GM19240 (cell line): ENCODE results near the gene ZDHHC8.
A peak's percentile ranks its signal among the peaks of the same experiment; 100 is the strongest.

Source experiments
- DNase-seq: peaks from one replicate; pipeline ENCODE4 v3.0.0; 2011; ENCODE audit warnings: low spot score; ENCODE audit not compliant: insufficient read length

The ZDHHC8 gene

DNA sequence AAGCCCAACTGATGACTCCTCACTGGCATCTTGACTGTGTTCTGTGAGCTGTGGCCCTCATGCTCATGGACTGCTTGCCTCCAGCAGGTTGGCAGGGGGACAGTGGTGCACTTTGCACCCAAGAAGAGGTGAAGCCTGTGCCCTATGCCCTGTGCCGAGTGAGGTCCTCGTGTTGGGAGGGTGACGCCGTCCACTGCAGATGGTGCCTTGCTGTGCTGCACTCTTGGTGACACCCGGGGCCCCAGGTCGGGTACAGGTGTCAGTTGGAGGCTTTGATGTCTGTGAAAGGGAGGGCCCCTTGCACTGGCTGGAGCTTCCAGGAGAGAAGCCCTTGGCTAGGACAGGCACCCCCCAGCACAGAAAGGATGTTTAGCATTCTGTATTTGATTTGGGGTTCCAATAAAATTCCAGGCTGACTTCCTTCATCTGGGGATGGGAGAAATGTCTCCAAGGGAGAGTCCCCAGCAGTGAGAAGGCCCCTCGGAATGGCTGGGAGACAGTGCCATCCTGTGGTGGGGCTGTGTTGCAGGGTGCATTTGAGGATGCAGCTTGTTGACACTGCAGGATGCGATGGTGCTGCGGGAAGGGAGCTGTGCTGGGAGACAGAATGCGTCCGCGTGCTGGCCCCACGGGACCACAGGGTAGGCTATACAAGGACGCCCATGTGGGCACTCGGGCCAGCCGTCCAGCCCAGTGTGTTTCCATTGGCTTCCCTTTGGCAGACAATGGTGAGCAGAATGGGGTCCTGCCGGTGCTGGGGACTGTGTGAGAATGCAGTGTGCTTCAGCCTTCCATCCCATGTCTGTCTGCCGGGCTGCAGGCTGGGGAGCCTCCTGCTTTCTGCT is 2.5 kb upstream of the ZDHHC8 start:
- no peak for DNase-seq

GRCh38 chr22:20129747-20130014 is 1.9 kb upstream of the ZDHHC8 start:
- no peak for DNase-seq

GRCh38 chr22:20130319-20130718 is 1.3 kb upstream of the ZDHHC8 start:
- DNase-seq, result no peak

DNA sequence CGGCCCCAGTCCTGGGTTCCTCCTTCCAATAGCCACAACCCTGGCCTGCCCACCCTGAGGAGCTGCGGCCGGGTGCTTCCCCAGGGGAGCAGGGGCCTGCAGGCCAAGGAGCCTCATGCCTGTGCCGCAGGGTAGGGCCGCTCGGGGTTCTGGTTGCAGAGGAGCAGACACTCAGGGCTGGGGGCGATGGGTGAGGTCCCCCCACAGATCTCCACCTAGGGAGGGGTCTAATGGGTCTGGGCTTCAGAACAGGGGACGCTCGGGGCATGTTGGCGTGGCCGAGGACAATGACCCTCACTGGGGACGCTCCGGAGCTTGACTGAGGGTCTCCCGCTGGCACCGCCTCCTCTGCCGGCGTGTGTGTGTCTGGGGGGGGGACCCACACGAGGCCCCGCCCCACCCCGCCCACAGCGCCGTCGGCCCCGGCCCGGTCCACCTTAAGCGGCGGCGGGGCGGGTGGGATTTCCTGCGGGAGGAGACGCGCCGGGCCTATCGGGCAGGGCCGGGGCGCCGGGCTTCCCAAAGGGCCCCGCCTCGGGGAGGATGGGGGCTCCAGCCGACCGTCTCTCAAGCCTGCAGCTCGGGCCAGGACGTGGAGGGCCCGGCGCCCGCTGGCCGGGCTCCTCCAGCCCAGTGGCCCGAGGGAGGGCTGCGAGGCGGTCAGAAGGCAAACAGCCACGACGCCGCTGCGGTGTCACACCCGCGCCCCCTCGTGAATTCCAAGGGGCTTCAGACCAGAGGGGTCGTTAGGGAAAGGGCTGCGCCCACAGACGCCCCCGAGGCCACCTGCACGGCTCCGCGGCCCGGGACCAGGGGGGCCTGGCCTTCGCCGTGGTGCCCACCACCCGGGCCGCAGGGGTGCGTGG is 640 bp upstream of the ZDHHC8 start:
- DNase-seq, result peak; percentile 86

DNA sequence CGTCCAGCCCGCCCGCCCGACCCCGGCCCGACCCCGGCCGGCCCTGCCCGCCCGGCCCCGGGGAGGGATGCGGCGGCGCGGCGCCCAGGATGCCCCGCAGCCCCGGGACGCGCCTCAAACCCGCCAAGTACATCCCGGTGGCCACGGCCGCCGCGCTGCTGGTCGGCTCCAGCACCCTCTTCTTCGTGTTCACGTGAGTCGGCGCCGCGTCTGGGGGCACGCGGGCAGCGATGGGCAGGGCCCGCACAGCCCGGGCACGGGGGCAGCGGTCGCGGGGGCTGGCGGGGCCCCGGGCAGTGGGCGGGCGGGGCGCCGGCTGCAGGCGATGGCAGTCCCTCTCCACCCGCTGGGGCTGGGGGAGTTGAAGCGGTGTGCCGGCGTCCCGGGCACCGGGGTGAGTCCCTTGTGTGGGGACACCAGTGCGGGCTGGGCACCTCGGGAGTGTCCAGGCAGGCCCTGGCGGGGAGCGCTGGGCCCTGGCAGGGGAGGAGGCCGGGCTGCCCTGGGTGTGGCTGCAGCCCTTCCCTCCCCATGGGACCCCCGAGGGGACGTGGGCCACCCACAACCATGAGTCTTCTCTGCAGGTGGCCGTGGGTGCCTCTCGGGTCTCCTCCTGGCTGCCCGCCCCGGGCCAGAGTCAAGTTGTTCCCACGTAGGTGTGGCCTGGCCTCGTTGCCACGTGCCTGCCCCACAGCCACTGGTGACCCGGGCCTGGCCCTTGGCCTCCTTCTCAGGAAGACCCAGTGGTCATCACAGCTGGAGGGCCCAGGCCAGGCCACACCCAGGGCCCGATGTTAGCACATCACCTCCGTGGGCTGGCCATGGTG is 468 bp downstream of the ZDHHC8 start:
- no peak for DNase-seq

- no peak for DNase-seq
These were observed 1.2 kb downstream of the ZDHHC8 start for GRCh38 chr22:20132686-20133246.

DNA sequence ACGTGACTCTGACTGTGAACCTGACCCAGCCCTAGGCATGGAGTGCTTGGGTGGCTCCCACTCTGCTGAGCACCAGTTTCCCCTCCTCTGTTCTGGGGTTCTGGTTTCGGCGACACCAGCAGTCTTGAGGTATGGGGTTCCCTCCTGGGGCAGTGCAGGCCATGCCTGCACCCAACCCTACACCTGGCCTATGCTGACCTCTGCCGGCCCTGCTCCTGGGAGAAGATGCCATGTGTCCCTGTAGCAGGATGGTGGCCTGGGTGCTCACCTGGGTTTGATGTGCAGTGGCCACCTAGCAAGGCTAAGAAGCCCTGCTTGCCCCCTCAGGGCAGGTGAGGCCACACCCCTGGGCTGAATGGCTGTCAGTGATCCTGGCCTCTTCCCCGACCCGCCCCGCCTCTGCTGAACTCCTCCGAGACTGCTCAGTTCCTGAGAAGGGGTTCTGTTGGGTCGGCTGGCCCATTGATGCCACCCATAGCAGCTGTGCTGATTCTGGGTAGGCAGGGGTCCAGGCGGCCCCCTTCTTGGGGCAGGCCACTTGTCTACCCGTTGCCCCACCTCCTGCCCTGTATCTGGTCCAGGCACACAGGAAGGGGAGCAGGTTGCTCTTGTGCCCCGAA is 2.4 kb downstream of the ZDHHC8 start:
- no peak for DNase-seq

DNA sequence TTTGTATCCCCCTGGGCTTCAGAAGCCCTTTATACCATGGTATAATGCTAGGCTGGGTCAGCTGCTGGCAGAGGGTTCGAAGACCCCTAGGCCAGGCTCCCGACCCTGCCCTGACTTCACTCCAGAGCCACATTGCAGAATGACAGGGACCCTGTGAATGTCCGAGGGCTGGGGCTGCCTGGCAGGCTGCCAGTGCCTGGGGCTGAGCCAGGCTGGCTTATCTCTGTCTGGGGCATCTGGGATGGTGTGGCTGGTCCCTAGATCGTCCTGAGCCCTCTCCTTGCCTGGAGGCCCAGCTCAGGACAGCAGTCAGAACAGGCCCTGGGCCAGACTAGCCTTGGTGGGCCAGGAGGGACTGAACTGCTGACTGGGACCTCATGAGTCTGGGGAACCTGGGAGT is 3.7 kb downstream of the ZDHHC8 start:
- no peak for DNase-seq

DNA sequence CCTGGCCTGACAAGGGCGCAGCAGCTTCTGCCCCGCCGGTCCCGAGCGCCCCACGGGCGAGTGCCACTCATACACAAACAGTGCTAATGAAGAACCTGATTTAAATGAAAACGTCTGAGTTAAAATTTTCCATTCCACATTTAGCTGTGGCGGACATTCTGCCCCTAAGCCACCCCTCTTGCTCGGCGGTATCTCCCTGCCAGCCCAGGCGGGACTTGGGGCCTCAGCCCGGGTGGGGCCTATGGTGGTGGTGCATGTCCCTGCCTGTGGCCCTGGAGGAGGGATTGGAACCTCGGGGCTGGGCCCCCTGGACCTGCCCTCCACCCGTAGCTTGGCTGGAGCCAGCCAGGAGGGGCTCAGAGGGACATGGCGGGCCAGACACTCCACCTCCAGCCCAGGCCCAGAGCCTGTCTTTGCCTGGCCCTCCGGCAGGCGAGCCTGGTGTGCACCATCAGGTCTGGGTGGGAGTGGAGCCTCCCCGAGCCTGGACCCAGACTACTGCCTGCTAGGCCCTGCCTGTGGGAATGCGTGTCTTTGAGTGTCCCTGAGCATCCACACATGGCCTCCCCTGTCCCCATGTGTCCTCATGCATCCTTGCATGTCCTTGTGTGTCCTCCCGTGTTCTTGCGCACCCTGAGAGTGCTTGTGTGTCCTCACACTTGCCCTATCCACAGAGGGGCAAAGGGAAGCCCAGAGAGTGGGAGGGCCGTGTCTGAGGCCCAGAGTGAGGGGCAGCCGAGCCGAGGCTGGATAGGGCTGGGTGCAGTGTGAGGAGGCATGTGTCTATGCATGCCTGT is 4.4 kb downstream of the ZDHHC8 start:
- no peak for DNase-seq

GRCh38 chr22:20136603-20136873 is 4.9 kb downstream of the ZDHHC8 start:
- DNase-seq, result no peak

DNA sequence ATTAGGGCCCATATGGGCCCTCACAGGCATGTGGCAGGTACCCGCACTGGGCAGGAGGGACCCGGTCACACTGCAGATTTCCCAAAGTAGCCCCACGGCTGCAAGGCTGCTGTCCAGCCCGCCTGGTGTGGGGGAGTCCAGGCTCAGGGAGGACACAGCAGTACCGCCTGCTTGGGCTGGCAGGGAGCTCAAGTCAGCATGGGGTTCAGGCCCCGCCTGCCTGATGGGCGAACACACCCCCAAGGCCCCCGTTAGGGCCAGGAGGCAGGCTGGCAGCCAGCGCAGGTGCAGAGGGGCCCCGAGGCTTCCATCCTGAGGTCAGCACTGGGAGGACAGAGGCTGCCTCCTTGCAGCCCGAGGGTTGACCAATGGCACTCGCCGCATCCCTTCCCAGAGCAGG is 5.5 kb downstream of the ZDHHC8 start:
- DNase-seq, result no peak

GRCh38 chr22:20137671-20138416 is 6.2 kb downstream of the ZDHHC8 start:
- DNase-seq, result no peak

- DNase-seq, result no peak
These were observed 6.8 kb downstream of the ZDHHC8 start for GRCh38 chr22:20138417-20138738.

- no peak for DNase-seq
These were observed 7.3 kb downstream of the ZDHHC8 start for GRCh38 chr22:20138868-20139267.

DNA sequence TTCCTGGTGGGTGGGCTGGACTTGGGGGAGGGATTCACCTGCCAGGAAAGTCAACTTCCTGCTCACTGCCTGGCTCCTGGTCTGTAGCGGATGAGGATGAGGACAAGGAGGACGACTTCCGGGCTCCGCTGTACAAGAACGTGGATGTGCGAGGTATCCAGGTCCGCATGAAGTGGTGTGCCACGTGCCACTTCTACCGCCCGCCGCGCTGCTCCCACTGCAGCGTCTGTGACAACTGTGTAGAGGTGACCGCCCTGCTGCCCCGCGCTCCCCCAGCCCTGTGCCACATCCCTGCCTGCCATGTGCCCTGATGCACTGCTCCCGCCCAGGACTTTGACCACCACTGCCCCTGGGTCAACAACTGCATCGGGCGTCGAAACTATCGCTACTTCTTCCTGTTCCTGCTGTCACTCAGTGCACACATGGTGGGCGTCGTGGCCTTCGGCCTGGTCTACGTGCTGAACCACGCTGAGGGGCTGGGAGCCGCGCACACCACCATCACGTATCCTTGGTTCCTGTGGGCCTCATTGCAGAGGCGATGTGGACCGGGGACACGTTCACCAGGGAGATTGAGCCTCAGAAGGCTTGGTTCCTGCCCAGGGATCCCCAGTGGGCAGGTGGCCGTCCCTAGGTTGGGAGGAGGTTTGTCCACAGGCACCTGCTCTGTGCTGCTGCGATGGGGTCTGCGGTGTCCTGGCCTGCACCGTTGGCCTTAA is 7.9 kb downstream of the ZDHHC8 start:
- DNase-seq, result no peak

DNA sequence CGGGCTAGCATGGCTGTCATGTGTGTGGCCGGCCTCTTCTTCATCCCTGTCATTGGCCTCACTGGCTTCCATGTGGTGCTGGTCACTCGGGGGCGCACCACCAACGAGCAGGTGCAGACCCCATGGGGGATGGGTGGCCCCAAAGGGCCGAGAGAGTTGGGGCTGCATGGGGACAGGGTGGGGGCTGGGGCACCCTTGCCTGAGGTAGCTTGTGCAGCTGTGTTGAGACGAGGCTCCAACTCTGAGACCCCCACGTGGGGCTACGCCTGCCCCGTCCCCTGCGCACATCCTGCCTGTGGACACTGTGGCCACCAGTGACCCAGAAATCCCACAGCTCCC is 8.5 kb downstream of the ZDHHC8 start:
- DNase-seq, result no peak

DNA sequence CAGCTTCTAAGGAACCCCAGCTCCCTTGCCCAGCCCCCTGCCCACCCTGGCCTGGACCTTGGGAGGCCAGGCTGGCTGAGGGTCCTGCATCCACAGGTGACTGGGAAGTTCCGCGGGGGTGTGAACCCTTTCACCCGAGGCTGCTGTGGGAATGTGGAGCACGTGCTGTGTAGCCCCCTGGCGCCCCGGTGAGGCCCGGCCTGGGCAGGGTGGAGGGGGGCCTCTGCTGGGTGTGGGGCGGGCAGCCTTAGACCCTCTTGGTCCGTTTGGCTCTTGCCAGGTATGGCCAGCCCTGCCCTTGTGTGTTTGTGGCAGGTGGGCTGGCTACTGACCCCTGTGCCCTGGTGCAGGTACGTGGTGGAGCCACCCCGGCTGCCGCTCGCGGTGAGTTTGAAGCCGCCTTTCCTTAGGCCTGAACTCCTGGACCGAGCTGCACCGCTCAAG is 8.9 kb downstream of the ZDHHC8 start:
- DNase-seq, result no peak

DNA sequence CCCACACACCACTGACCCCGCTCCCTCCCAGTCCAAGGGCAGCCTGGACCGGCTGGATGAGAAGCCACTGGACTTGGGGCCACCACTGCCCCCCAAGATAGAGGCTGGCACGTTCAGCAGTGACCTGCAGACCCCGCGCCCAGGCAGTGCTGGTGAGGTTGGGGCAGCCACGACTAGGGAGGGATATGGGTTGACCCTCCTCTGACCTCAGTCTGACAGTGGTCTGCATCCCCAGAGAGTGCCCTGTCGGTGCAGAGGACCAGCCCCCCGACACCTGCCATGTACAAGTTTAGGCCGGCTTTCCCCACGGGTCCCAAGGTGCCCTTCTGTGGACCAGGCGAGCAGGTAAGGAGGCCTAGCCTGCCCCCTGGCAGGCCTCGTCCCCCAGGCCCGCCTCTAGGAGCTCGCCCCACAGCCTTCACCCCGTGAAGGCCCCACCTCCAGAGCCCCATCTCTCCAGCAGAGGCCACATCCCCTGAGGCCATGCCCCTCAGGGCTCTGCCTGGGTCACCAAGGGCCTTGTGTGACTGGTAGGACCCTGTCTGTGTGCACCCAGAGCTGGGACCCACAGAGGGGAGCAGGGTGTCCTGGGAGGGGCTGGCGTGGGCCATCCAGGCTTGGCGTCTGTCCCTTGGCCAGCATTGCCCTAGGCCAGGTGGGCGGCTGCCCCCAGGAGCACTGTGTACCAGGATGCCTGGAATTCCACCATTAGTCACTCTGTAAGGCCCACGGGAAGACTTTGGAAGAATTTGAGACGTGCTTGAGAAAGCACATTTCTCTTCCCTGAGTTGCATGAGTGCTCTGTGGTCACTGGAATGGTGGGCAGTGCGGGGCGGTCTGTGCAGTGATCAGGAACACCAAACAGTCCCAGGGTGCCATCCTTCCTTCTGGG is 9.8 kb downstream of the ZDHHC8 start:
- DNase-seq, result no peak
